ENCODE measurements around the gene EPHB1.

The EPHB1 gene

GRCh38 chr3:135141672-135142071, 346.6 kb downstream of the EPHB1 start:
- H3K27ac ChIP-seq = no peak overlapping the region
- TF ChIP-seq, protein P1, sequence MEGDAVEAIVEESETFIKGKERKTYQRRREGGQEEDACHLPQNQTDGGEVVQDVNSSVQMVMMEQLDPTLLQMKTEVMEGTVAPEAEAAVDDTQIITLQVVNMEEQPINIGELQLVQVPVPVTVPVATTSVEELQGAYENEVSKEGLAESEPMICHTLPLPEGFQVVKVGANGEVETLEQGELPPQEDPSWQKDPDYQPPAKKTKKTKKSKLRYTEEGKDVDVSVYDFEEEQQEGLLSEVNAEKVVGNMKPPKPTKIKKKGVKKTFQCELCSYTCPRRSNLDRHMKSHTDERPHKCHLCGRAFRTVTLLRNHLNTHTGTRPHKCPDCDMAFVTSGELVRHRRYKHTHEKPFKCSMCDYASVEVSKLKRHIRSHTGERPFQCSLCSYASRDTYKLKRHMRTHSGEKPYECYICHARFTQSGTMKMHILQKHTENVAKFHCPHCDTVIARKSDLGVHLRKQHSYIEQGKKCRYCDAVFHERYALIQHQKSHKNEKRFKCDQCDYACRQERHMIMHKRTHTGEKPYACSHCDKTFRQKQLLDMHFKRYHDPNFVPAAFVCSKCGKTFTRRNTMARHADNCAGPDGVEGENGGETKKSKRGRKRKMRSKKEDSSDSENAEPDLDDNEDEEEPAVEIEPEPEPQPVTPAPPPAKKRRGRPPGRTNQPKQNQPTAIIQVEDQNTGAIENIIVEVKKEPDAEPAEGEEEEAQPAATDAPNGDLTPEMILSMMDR (conservative IDR thresholded peaks at IDR 0.05) = no peak
- no peak for TF ChIP-seq ZFX (IDR thresholded peaks at IDR 0.05)

GRCh38 chr3:135142530-135142929, 347.5 kb downstream of the EPHB1 start:
- TF ChIP-seq ZFX (IDR thresholded peaks at IDR 0.05) = no peak

DNA sequence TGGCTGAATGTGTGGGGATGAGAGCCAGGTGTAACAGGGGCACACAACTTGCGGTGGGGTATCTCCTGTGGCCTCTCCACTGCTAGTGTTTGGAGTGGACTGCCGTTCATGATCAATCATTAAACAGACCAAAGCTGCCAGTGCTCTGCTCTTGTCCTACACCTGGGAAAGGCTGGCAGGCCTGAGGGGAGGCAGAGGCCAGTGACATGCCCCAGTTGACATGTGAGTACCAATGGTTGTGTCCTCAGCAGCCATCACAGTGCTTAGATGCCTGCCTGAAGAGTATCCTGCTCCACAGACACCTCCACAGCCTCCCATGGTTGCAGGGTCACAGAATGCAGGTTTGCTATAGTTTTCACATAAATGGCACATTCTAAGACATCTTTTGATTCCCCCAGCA, 348.4 kb downstream of the EPHB1 start:
- TF ChIP-seq ZFX (IDR thresholded peaks at IDR 0.05) = no peak
- TF ChIP-seq, protein P1 (conservative IDR thresholded peaks at IDR 0.05) = no peak
- no peak overlapping the region for H3K27ac ChIP-seq

More at GRCh38 chr3:135142530-135142929, 347.5 kb downstream of the EPHB1 start:
- no peak overlapping the region for H3K27ac ChIP-seq

DNA sequence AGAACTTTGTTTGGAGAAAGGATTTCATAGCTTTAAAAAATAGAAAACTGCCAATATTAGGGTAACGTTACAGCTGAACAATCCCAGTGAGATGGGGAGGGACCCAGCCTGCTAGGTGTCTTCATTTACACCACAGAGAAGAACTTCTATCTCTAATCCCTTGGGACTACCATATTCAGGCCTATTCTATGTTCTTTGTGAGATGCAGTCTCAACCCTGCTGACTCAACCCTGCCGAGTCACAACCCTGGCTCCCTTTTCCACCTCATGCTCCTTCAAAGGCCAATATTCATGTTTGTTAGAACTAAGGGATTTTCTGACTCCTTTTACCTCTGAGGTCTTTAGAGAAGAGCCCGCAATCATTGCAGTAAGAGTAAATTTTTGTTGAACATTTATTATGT, 350.5 kb downstream of the EPHB1 start:
- TF ChIP-seq, protein P1 (conservative IDR thresholded peaks at IDR 0.05) = no peak
- TF ChIP-seq ZFX (IDR thresholded peaks at IDR 0.05) = no peak
- H3K27ac ChIP-seq = no peak overlapping the region

- H3K27ac ChIP-seq = no peak overlapping the region
- no peak for TF ChIP-seq ZFX (IDR thresholded peaks at IDR 0.05)
- TF ChIP-seq, protein P1 (conservative IDR thresholded peaks at IDR 0.05) = no peak
Observed at GRCh38 chr3:135147657-135148056, 352.6 kb downstream of the EPHB1 start.

GRCh38 chr3:135148398-135149020, 353.4 kb downstream of the EPHB1 start:
- H3K27ac ChIP-seq = no peak overlapping the region
- no peak for TF ChIP-seq ZFX (IDR thresholded peaks at IDR 0.05)
- TF ChIP-seq, protein P1 (conservative IDR thresholded peaks at IDR 0.05) = no peak

- H3K27ac ChIP-seq = no peak overlapping the region
- no peak for TF ChIP-seq ZFX (IDR thresholded peaks at IDR 0.05)
- TF ChIP-seq, protein P1 (conservative IDR thresholded peaks at IDR 0.05) = no peak
Observed at GRCh38 chr3:135149707-135150681, 354.9 kb downstream of the EPHB1 start.

Data from C4-2B (cell line).